ENCODE results near the gene SMCO1.

DNA sequence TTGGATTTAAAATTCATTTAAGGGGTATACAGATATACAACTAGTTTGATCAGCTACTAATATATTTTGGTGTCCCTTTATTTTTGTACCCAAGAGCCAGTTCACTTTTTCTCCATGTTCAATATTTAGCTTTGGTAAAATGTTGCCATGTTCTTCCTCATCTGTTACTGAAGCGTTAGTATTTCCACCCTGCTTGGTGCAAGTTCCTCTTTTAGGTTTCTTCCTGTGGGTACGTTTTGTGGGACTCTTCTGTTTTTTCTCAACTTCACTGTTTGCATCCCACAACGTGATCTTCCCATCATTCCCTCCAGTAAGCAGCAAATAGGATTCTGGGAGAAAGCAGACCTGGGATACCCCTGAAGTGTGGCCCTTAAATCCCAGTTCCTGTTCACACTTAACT, 39.1 kb upstream of the SMCO1 start:
- no peak for TF ChIP-seq POLR2A (IDR thresholded peaks at IDR 0.05)
- TF ChIP-seq, protein P1, sequence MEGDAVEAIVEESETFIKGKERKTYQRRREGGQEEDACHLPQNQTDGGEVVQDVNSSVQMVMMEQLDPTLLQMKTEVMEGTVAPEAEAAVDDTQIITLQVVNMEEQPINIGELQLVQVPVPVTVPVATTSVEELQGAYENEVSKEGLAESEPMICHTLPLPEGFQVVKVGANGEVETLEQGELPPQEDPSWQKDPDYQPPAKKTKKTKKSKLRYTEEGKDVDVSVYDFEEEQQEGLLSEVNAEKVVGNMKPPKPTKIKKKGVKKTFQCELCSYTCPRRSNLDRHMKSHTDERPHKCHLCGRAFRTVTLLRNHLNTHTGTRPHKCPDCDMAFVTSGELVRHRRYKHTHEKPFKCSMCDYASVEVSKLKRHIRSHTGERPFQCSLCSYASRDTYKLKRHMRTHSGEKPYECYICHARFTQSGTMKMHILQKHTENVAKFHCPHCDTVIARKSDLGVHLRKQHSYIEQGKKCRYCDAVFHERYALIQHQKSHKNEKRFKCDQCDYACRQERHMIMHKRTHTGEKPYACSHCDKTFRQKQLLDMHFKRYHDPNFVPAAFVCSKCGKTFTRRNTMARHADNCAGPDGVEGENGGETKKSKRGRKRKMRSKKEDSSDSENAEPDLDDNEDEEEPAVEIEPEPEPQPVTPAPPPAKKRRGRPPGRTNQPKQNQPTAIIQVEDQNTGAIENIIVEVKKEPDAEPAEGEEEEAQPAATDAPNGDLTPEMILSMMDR (IDR thresholded peaks at IDR 0.05) = no peak

Data from gastroesophageal sphincter (tissue), 3 donors.